PC-3 (cell line): Measurements from ENCODE around the gene CREBBP. TPM values are rescaled to one million over a fixed set of nuclear protein-coding genes. Genes with fewer than 3 reads are reported as not detected.

Experiments
- ATAC-seq: fragments of 200-7000 bp; cut with Tn5 transposase; 2 replicates; pipeline ENCODE4 v1.9.1; 2020; ENCODE audit warnings: mild to moderate bottlenecking, moderate library complexity
- BruUV-seq: library from RNA; stranded (reverse); fragments of 400-500 nt; replicated peaks from 2 replicates; lab custom pipeline; 2021; lab: Mats Ljungman, UMichigan
- CTCF ChIA-PET: fragments of 300-600 bp; sonication (Branson Sonifier 250); formaldehyde crosslinking; loops from one replicate; lab custom pipeline; 2022; ENCODE audit warnings: antibody characterized with exemption; lab: Charles Lee
- POLR2A ChIA-PET: fragments of 300-600 bp; sonication (Branson Sonifier 250); formaldehyde crosslinking; loops from one replicate; lab custom pipeline; 2022; ENCODE audit warnings: antibody characterized with exemption; ENCODE audit not compliant: unreplicated experiment; lab: Charles Lee
- DNase-seq: peaks from one replicate; pipeline ENCODE4 v3.0.0-alpha.2; 2015
- H2AFZ ChIP-seq: fragments of 300-600 bp; sonication (generic); 2 replicates; pipeline ENCODE4 v1.6.0; 2016; ENCODE audit warnings: antibody characterized with exemption, low read length
- H3F3A ChIP-seq: fragments of 300-600 bp; sonication (generic); one replicate; pipeline ENCODE4 v1.6.0; 2017; ENCODE audit warnings: antibody characterized with exemption, low read length, control low read depth, mild to moderate bottlenecking; ENCODE audit not compliant: unreplicated experiment
- H3K27ac ChIP-seq: fragments of 300-600 bp; sonication (generic); 2 replicates; pipeline ENCODE4 v1.5.1; 2016; ENCODE audit warnings: mild to moderate bottlenecking, low read length
- H3K27me3 ChIP-seq: fragments of 300-600 bp; sonication (generic); 2 replicates; pipeline ENCODE4 v1.6.1; 2016; ENCODE audit warnings: low read length, mixed read lengths
- H3K36me3 ChIP-seq: fragments of 300-600 bp; sonication (generic); 2 replicates; pipeline ENCODE4 v1.6.1; 2016; ENCODE audit warnings: low read depth, mixed run types, low read length, mixed read lengths
- H3K4me1 ChIP-seq: fragments of 300-600 bp; sonication (generic); 2 replicates; pipeline ENCODE4 v1.5.1; 2016; ENCODE audit warnings: low read length; ENCODE audit not compliant: insufficient read depth
- H3K4me2 ChIP-seq: fragments of 300-600 bp; sonication (generic); 2 replicates; pipeline ENCODE4 v1.6.0; 2016; ENCODE audit warnings: low read length
- H3K4me3 ChIP-seq: fragments of 300-600 bp; sonication (generic); 2 replicates; pipeline ENCODE4 v1.5.1; 2016; ENCODE audit warnings: mild to moderate bottlenecking, low read length, mixed read lengths
- H3K79me2 ChIP-seq: fragments of 300-600 bp; sonication (generic); 2 replicates; pipeline ENCODE4 v1.6.1; 2017; ENCODE audit warnings: low read length, mixed read lengths
- H3K9ac ChIP-seq: fragments of 300-600 bp; sonication (generic); 2 replicates; pipeline ENCODE4 v1.6.0; 2016; ENCODE audit warnings: mild to moderate bottlenecking, low read length
- H3K9me2 ChIP-seq: fragments of 300-600 bp; sonication (generic); replicated peaks from 2 replicates; pipeline ENCODE4 v1.6.1; 2016; ENCODE audit warnings: mixed run types, low read length, mixed read lengths
- H3K9me3 ChIP-seq: fragments of 300-600 bp; sonication (generic); 2 replicates; pipeline ENCODE4 v1.6.1; 2016; ENCODE audit warnings: low read length, mixed read lengths
- H4K20me1 ChIP-seq: fragments of 300-600 bp; sonication (generic); 2 replicates; pipeline ENCODE4 v1.6.1; 2016; ENCODE audit warnings: low read length, mixed read lengths
- CTCF ChIP-seq: fragments of 300-600 bp; sonication (generic); conservative IDR thresholded peaks from 2 replicates; pipeline ENCODE4 v1.5.1; 2017; ENCODE audit warnings: antibody characterized with exemption, low read depth, mild to moderate bottlenecking, low read length
- EZH2 ChIP-seq: fragments of 300-600 bp; sonication (generic); IDR thresholded peaks from one replicate; pipeline ENCODE4 v1.6.1; 2017; ENCODE audit warnings: antibody characterized with exemption, mild to moderate bottlenecking, low read length; ENCODE audit not compliant: unreplicated experiment
- EZH2phosphoT487 ChIP-seq: fragments of 300-600 bp; sonication (generic); IDR thresholded peaks from 2 replicates; pipeline ENCODE4 v1.6.1; 2018; ENCODE audit warnings: mild to moderate bottlenecking, antibody characterized with exemption, low read length, borderline replicate concordance
- intact Hi-C: fragments of 100-400 bp; cut with micrococcal nuclease; formaldehyde crosslinking; loops from 2 replicates; pipeline ENCODE4 v1.9.0; 2023
- total RNA-seq: library from RNA; depleted of rRNA; stranded (reverse); fragments of >200 nt; gene quantifications from 2 replicates; pipeline ENCODE4 v1.2.3, GENCODE V29; 2014

Gene CREBBP
- total RNA-seq, 1 experiment from 2014 or later, result 21.9 TPM

DNA sequence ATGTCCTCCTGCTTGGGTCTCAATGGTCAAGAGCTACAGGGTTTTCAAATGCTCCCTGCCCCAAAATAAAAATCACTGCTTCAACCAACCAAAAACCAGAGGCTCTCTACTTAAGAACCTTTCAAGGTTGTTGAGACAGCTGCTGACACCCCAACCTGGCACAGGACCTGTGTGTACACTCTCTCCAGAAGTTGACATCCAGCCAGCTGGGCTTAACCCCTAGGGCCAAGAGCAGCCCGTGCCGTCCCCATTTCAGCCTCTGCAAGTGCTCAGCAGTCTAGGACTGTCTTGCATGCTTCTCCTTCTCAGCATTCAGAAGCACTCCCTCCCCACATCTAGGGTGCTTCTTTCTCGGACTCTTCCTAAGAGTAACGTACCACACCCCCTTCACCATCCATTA lies 104.2 kb downstream of the CREBBP start:
- Histone ChIP-seq H3K4me3 (no peak overlapping the region), H3K9me2 (no peaks in the 10 kb centered on the region), H3K27me3 (no peaks in the 10 kb centered on the region), H3K9me3 (no peaks in the 10 kb centered on the region), H3K4me2 (no peak overlapping the region), H3K9ac (no peak overlapping the region), H3F3A (no peaks in the 10 kb centered on the region), H2AFZ (no peak overlapping the region), H3K36me3 (peaks cover 12% of the 10 kb centered on the region), H3K79me2 (no peaks in the 10 kb centered on the region), H4K20me1 (0 out of 2 replicates have a peak, but pooled peaks cover 1% of the 10 kb centered on the region), H3K4me1 (peaks cover 16% of the 10 kb centered on the region), H3K27ac (no peak overlapping the region)
- BruUV-seq, result no TSS peak
- DNase-seq (no peak), ATAC-seq (no peak)
- ChIA-PET POLR2A (no interaction called here), CTCF (no interaction called here)
- intact Hi-C loops, result no loop called here
- TF ChIP-seq EZH2phosphoT487 (no peak), EZH2 (no peak), CTCF (no peak)

- no peak overlapping the region for H3K27ac ChIP-seq
- H3K9me2 ChIP-seq, result no peaks in the 10 kb centered on the region
- CTCF ChIA-PET, result no interaction called here
- intact Hi-C loops, result loop anchor here (5.0 kb wide), 1 partner anchor 97 kb away; no protein-coding TSS in a partner anchor
- no peak for ATAC-seq
- peaks cover 5% of the 10 kb centered on the region for H3F3A ChIP-seq
- H2AFZ ChIP-seq, result no peak overlapping the region
- DNase-seq, result no peak
- peaks cover 30% of the 10 kb centered on the region for H3K4me1 ChIP-seq
- H3K79me2 ChIP-seq, result no peaks in the 10 kb centered on the region
- H3K4me2 ChIP-seq, result no peak overlapping the region
- no TSS peak for BruUV-seq
- peaks cover 13% of the 10 kb centered on the region for H3K36me3 ChIP-seq
- TF ChIP-seq EZH2 (no peak), EZH2phosphoT487 (no peak), CTCF (no peak)
- H3K4me3 ChIP-seq, result no peak overlapping the region
- H4K20me1 ChIP-seq, result 0 out of 2 replicates have a peak, but pooled peaks cover 3% of the 10 kb centered on the region
- POLR2A ChIA-PET, result no interaction called here
- H3K27me3 ChIP-seq, result no peaks in the 10 kb centered on the region
- no peak overlapping the region for H3K9ac ChIP-seq
- no peaks in the 10 kb centered on the region for H3K9me3 ChIP-seq
Measured at GRCh38 chr16:3774819-3775218, 105.7 kb downstream of the CREBBP start.

DNA sequence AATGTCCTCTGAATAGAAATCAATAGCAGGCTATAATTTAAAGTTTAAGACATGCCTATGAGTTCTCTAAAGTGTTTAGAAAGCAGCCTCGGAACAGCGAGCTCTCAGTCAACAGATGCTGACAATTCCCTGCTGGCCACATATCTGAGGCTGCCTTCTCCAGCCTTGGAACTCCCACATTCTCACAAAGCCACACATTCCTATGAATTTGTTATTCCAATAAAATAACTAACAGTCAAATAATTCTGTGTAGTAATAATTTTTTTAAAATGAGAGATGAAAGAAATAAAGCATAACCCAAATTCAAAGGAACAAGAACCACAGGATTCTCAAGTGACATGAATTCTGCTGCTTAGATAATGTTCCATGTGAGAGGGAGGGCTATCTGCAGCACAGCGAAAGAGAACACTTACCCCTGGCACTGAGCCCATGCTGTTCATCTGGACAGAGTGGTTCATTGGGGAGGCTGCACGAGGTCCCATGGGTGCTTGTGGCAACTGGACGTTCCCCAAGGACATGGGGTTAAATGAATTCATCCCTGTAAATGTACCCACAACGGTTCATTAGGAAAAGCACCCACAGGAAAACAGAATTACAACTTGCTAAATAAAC lies 106.3 kb downstream of the CREBBP start:
- intact Hi-C loops, result loop anchor here (5.0 kb wide), 1 partner anchor 98 kb away; no protein-coding TSS in a partner anchor
- TF ChIP-seq CTCF (no peak), EZH2phosphoT487 (no peak), EZH2 (no peak)
- peaks cover 17% of the 10 kb centered on the region for H3K36me3 ChIP-seq

More for the DNA sequence above, 106.3 kb downstream of the CREBBP start:
- DNase-seq (no peak), ATAC-seq (no peak)
- ChIA-PET CTCF (no interaction called here), POLR2A (no interaction called here)
- no TSS peak for BruUV-seq
- no peak overlapping the region for H3K27ac ChIP-seq
- peaks cover 5% of the 10 kb centered on the region for H3F3A ChIP-seq
- no peaks in the 10 kb centered on the region for H3K9me3 ChIP-seq
- peaks cover 30% of the 10 kb centered on the region for H3K4me1 ChIP-seq
- H3K4me2 ChIP-seq, result no peak overlapping the region
- no peaks in the 10 kb centered on the region for H3K79me2 ChIP-seq
- H2AFZ ChIP-seq, result no peak overlapping the region
- 0 out of 2 replicates have a peak, but pooled peaks cover 3% of the 10 kb centered on the region for H4K20me1 ChIP-seq
- no peak overlapping the region for H3K9ac ChIP-seq
- no peaks in the 10 kb centered on the region for H3K27me3 ChIP-seq
- no peak overlapping the region for H3K4me3 ChIP-seq
- H3K9me2 ChIP-seq, result no peaks in the 10 kb centered on the region
